Bronchial epithelial cell (primary cell): ENCODE measurements around the gene SLC41A3. TPM values are rescaled to one million over a fixed set of nuclear protein-coding genes. Genes with fewer than 3 reads are reported as not detected.

ENCODE experiments used
- DNase-seq: peaks from one replicate; pipeline ENCODE4 v3.0.0-alpha.2; 2010; ENCODE audit warnings: low read depth
- FAIRE-seq: peaks from 2 replicates; lab custom pipeline; 2011; peaks lifted over from hg19 to GRCh38; lab: Jason Lieb, UNC
- H3K27me3 ChIP-seq: 2 replicates; pipeline ENCODE4 v1.5.1; 2011; ENCODE audit warnings: low read length; ENCODE audit not compliant: control insufficient read depth, insufficient read depth
- H3K36me3 ChIP-seq: 2 replicates; pipeline ENCODE4 v1.5.1; 2011; ENCODE audit warnings: low read length; ENCODE audit not compliant: control insufficient read depth, insufficient read depth
- H3K4me3 ChIP-seq: 2 replicates; pipeline ENCODE4 v1.5.1; 2011; ENCODE audit warnings: mild to moderate bottlenecking, low read depth, low read length, control low read depth
- total RNA-seq: library from RNA; depleted of rRNA; stranded (reverse); fragments of >200 nt; gene quantifications from 2 replicates; pipeline ENCODE4 v1.2.1, GENCODE V29; 2014
- TF ChIP-seq, protein P1 (sequence below): IDR thresholded peaks from 2 replicates; pipeline ENCODE4 v1.5.1; 2011; ENCODE audit warnings: mild to moderate bottlenecking, moderate library complexity, low read length, control low read depth, inconsistent platforms; ENCODE audit not compliant: insufficient read depth, severe bottlenecking

Gene SLC41A3
- total RNA-seq, 1 donor from 2014 or later = 61.6 TPM

DNA sequence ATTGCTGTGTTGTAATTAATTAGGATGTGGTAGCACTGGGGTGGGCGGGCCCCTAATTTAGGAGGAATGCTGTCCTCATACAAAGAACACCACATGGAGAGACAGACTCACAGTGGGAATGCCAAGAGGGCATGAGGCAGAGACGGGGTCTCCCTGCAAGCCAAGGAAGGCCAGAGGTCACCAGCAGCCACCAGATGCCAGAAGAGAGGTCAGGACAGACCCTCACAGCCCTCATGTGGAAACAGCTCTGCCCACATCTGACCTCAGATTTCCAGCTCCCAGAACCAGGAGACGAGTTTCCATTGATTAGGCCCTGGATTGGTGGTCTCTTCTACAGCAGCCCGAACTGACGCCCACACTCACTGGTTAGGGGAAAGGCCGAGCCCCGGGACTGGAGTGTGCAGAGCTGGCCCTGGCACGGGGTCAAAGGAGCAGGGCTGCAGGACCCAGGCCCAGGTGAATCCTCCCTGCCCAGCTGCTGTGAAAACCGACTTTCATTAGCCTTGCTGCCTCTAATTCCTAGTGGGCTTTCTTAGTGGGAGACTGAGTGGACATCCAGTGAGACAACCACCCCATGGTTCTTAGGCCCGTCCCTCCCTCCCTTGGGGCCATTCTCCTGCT, 43.0 kb upstream of the SLC41A3 start:
- Histone ChIP-seq H3K36me3 (no peaks in the 10 kb centered on the region), H3K4me3 (no peak overlapping the region), H3K27me3 (no peaks in the 10 kb centered on the region)
- DNase-seq (no peak), FAIRE-seq (no peak)
- TF ChIP-seq, protein P1, sequence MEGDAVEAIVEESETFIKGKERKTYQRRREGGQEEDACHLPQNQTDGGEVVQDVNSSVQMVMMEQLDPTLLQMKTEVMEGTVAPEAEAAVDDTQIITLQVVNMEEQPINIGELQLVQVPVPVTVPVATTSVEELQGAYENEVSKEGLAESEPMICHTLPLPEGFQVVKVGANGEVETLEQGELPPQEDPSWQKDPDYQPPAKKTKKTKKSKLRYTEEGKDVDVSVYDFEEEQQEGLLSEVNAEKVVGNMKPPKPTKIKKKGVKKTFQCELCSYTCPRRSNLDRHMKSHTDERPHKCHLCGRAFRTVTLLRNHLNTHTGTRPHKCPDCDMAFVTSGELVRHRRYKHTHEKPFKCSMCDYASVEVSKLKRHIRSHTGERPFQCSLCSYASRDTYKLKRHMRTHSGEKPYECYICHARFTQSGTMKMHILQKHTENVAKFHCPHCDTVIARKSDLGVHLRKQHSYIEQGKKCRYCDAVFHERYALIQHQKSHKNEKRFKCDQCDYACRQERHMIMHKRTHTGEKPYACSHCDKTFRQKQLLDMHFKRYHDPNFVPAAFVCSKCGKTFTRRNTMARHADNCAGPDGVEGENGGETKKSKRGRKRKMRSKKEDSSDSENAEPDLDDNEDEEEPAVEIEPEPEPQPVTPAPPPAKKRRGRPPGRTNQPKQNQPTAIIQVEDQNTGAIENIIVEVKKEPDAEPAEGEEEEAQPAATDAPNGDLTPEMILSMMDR = no peak

DNA sequence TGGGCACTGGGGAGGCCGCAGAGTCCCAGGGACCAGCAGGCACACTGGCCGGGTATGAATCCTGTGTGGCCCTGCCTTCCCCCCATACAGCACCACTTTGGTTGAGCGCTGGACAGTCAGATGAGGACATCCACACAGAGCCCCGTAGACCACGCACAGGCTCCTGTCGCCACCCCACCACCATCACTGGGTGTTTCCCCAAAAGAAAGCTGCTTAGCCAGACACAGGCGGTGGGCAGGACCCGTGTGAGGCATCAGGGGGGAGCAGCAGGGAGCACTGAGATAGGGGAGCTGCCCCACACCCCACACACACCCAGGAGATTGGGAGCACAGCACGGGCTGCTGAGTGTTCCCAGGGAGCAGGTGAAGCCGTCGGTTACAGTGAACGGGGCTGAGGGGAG, 42.4 kb upstream of the SLC41A3 start:
- H3K4me3 ChIP-seq = no peak overlapping the region
- no peaks in the 10 kb centered on the region for H3K27me3 ChIP-seq
- DNase-seq (no peak), FAIRE-seq (no peak)
- TF ChIP-seq, protein P1 = no peak
- no peaks in the 10 kb centered on the region for H3K36me3 ChIP-seq

DNA sequence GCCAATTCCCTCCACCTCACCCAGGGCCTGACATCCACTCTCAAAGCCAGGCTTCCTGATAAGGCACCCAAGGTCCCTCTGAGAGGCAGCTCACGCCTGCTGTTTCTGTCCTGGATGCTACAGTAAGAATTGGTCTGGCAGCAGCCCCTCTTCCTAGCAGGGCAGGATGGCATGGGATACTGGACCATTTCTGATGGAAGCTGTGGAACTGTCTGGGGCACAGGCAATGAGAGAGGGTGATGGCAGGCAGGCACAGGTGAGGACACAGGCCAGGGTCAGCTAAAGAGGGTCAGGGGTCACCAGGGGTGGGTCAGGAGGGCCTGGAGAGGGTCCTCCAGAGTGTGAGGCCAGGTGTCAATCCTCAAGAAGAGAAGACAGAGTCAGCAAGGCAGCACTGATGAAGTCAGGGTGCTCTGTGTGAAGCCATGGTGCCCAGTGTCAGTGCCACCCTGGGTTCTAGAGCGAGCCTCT, 41.9 kb upstream of the SLC41A3 start:
- TF ChIP-seq, protein P1 = no peak
- no peaks in the 10 kb centered on the region for H3K27me3 ChIP-seq
- H3K36me3 ChIP-seq = no peaks in the 10 kb centered on the region
- DNase-seq (no peak), FAIRE-seq (no peak)
- H3K4me3 ChIP-seq = no peak overlapping the region

DNA sequence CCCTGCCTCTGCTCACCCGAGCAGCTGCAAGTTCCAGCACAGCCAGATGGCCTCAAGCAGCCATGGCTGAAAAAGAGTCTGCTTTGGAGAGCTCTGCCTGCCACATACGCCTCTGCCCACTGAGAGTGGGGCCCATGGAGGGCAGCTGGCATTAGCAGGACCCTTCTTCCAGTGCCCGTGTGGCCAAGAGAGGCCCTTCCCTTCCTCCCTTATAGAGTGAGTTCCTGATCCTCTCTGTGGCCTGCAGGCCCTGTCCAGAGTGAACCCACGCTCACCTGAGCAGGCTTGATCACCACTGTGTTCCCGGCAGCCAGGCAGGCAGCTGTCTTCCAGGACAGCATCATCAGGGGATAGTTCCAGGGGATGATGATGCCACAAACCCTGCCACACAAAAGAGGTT, 41.4 kb upstream of the SLC41A3 start:
- no peak for DNase-seq
- H3K4me3 ChIP-seq = no peak overlapping the region
- TF ChIP-seq, protein P1 = no peak
- no peak for FAIRE-seq
- no peaks in the 10 kb centered on the region for H3K36me3 ChIP-seq
- H3K27me3 ChIP-seq = no peaks in the 10 kb centered on the region

DNA sequence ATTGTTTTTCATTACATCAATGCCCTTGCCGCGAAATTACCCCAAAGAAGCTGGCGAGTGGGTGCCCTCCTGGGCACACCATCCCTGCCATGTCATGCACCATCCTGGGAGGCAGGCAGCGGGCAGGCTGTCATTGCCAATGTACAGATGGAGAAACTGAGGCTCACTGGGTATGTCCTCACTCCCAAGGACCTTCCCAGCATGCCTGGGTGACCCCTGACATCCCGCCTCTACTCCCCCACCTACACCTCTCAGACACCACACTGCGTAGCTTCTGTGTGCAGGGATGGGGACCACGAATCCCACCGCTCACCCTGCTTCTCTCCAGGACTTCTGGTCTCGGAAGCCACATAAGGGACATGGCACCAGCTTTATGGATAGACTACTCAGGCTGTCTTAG, 41.0 kb upstream of the SLC41A3 start:
- Histone ChIP-seq H3K4me3 (no peak overlapping the region), H3K27me3 (no peaks in the 10 kb centered on the region), H3K36me3 (no peaks in the 10 kb centered on the region)
- FAIRE-seq (no peak), DNase-seq (no peak)
- TF ChIP-seq, protein P1 = no peak
